ENCODE measurements around the gene HLA-B. TPM values are rescaled to one million over a fixed set of nuclear protein-coding genes. Genes with fewer than 3 reads are reported as not detected.

Gene HLA-B
- total and polyA plus RNA-seq, 2 of the 8 experiments (the other 6 are each of a cell fraction or from before 2014, with no cell fraction given): 154 to 233 TPM

- H3K9me3 ChIP-seq (ENCODE audit: insufficient read depth in 2 of 2, low read depth in 1 of 2, low read length in 1 of 2): no peaks in the 10 kb centered on the region
- no peak overlapping the region for H3K4me2 ChIP-seq (ENCODE audit: insufficient read depth in 1 of 2, low read depth in 2 of 2, low read length in 2 of 2)
- H2BK120ac ChIP-seq (replicated peaks; ENCODE audit: low read depth, low read length): no peak overlapping the region
- no peak overlapping the region for H2AFZ ChIP-seq (ENCODE audit: low read length)
- no peak overlapping the region for H3K9ac ChIP-seq (replicated peaks in 1 of 4; ENCODE audit: extremely low read depth in 1 of 4, low read depth in 3 of 4, low read length in 3 of 4)
- ChIA-PET CTCF (ENCODE audit: partially characterized antibody) (interaction anchor here (0.6 to 2.6 kb wide), 6 partner anchors 9 to 278 kb away, joined by 3 to 8 read pairs (median 3); no protein-coding TSS in a partner anchor), POLR2A (ENCODE audit: partially characterized antibody) (interaction anchor here (0.5 to 0.8 kb wide), 2 partner anchors 67 to 598 kb away, joined by 3 read pairs; no protein-coding TSS in a partner anchor)
- H4K5ac ChIP-seq (ENCODE audit: insufficient read length, low read depth, low read length): no peak overlapping the region
- H3K79me2 ChIP-seq (ENCODE audit: control insufficient read depth in 1 of 2, insufficient read depth in 2 of 2, low read length in 2 of 2): no peaks in the 10 kb centered on the region
- H3K79me1 ChIP-seq (ENCODE audit: low read depth, low read length): no peaks in the 10 kb centered on the region
- H3K14ac ChIP-seq (ENCODE audit: insufficient read length): no peak overlapping the region
- 80% methylated on average over 3 of the region's 4 CpGs; no CpG with 5 or more reads in 1 of the 2 experiments for WGBS, 2 experiments (ENCODE audit: extremely low coverage in 1 of 2, insufficient coverage in 1 of 2, insufficient read length in 1 of 2, insufficient replicate concordance in 2 of 2, low coverage in 1 of 2, low lambda C conversion rate in 2 of 2, missing lambda C conversion rate in 1 of 2)
- H3K18ac ChIP-seq (ENCODE audit: extremely low read depth, low read length): no peak overlapping the region
- DNase-seq (ENCODE audit: low read depth in 1 of 2, low spot score in 2 of 2): no peak
- no peak overlapping the region for H3K23ac ChIP-seq (ENCODE audit: insufficient read length)
- H3K23me2 ChIP-seq (ENCODE audit: low read depth, low read length): no peaks in the 10 kb centered on the region
- H3K27ac ChIP-seq (ENCODE audit: low read depth, low read length): no peak overlapping the region
- H2BK15ac ChIP-seq (ENCODE audit: low read length): no peak overlapping the region
- H3K36me3 ChIP-seq (ENCODE audit: control insufficient read depth in 2 of 4, insufficient read depth in 4 of 4, low read length in 3 of 4): no peaks in the 10 kb centered on the region
- no peak overlapping the region for H4K91ac ChIP-seq (replicated peaks; ENCODE audit: insufficient read length, low read length)
- no peak overlapping the region for H2BK12ac ChIP-seq (ENCODE audit: low read depth, low read length)
- no peak overlapping the region for H2BK5ac ChIP-seq (ENCODE audit: low read depth, low read length)
- peaks cover 0 to 2% (median 0%) of the 10 kb centered on the region in 4 experiments; a peak in 1 of 7 replicates for H3K4me1 ChIP-seq (replicated peaks in 1 of 4; ENCODE audit: control insufficient read depth in 3 of 4, insufficient read depth in 4 of 4, low read length in 3 of 4)
- TF ChIP-seq BACH1 (IDR thresholded peaks at IDR 0.05; ENCODE audit: low read length) (no peak), EGR1 (IDR thresholded peaks at IDR 0.05; ENCODE audit: borderline replicate concordance, low read depth, low read length) (no peak), KDM5A (IDR thresholded peaks at IDR 0.05; ENCODE audit: low read length) (no peak), GTF2F1 (IDR thresholded peaks at IDR 0.05; ENCODE audit: borderline replicate concordance, low read depth, low read length) (no peak), SIRT6 (IDR thresholded peaks at IDR 0.05; ENCODE audit: low read length) (no peak), BRCA1 (IDR thresholded peaks at IDR 0.05; ENCODE audit: low read depth, low read length) (no peak), JUND (IDR thresholded peaks at IDR 0.05; ENCODE audit: low read length) (no peak)
- no peak for FAIRE-seq
- no peak overlapping the region for H2AK5ac ChIP-seq (ENCODE audit: low read depth, low read length)
- H4K20me1 ChIP-seq (replicated peaks in 1 of 2; ENCODE audit: control insufficient read depth in 1 of 2, insufficient read depth in 2 of 2, low read length in 2 of 2): peaks cover 0 to 2% of the 10 kb centered on the region in 2 experiments
- no peak overlapping the region for H3K56ac ChIP-seq (replicated peaks; ENCODE audit: insufficient read length, low read depth, low read length)
- H3K27me3 ChIP-seq (replicated peaks in 1 of 4; ENCODE audit: control insufficient read depth in 3 of 4, extremely low read depth in 1 of 4, insufficient read depth in 3 of 4, low read length in 3 of 4): peaks cover 0 to 3% (median 0%) of the 10 kb centered on the region in 4 experiments; a peak in 1 of 7 replicates
- H3K4ac ChIP-seq (replicated peaks; ENCODE audit: insufficient read length, low read depth, low read length): no peak overlapping the region
- no peak overlapping the region for H2BK20ac ChIP-seq (ENCODE audit: low read length)
- no peak overlapping the region for H4K8ac ChIP-seq (ENCODE audit: extremely low read depth, insufficient read depth, low read length)
- H3K4me3 ChIP-seq (ENCODE audit: extremely low read depth in 1 of 4, insufficient read depth in 2 of 4, low read depth in 3 of 4, low read length in 4 of 4): no peak overlapping the region
Measured at GRCh38 chr6:31381666-31382065, 24.7 kb upstream of the HLA-B start.
